ENCODE measurements around the gene DOCK11. TPM values are rescaled to one million over a fixed set of nuclear protein-coding genes. Genes with fewer than 3 reads are reported as not detected.

The DOCK11 gene
- total and polyA plus RNA-seq, 10 of the 15 experiments (the other 5 are each of a cell fraction or from before 2014, with no cell fraction given): 16.3 to 30.7 (median 19.8) TPM

GRCh38 chrX:118588715-118589114 lies 93.1 kb downstream of the DOCK11 start:
- H3K9ac ChIP-seq (ENCODE audit: control insufficient read depth, insufficient read depth, low read length): no peak overlapping the region
- no TSS peak for BruUV-seq (replicated peaks)

GRCh38 chrX:118589227-118589626 lies 93.6 kb downstream of the DOCK11 start:
- no peak overlapping the region for H3K27ac ChIP-seq (ENCODE audit: control insufficient read depth, insufficient read depth)
- WGBS (ENCODE audit: insufficient coverage, insufficient replicate concordance, low lambda C conversion rate, missing lambda C conversion rate): 50% methylated on average over 1 of the region's 1 CpG
- 0 out of 4 replicates have a peak, but pooled peaks cover 0 to 2% of the 10 kb centered on the region in 2 experiments for H3K36me3 ChIP-seq (ENCODE audit: control insufficient read depth in 2 of 2, insufficient read depth in 2 of 2, low read length in 1 of 2)
- H3K4me3 ChIP-seq: no peak overlapping the region
- H3K9ac ChIP-seq (ENCODE audit: control insufficient read depth, insufficient read depth, low read length): no peak overlapping the region
- in situ Hi-C loops (cut with MboI): no loop called here
- H3K9me3 ChIP-seq (replicated peaks; ENCODE audit: control insufficient read depth, insufficient read depth, low read length): no peaks in the 10 kb centered on the region
- H3K4me1 ChIP-seq (ENCODE audit: control insufficient read depth, insufficient read depth, low read length): no peaks in the 10 kb centered on the region
- no peaks in the 10 kb centered on the region for H4K20me1 ChIP-seq (ENCODE audit: control insufficient read depth, insufficient read depth)
- H3K4me2 ChIP-seq (ENCODE audit: control insufficient read depth, insufficient read depth): no peak overlapping the region
- no peak for DNase-seq (ENCODE audit: low read depth, low spot score)
- H3K79me2 ChIP-seq (ENCODE audit: control insufficient read depth, insufficient read depth, low read length): no peaks in the 10 kb centered on the region
- ChIA-PET POLR2A (no interaction called here), SMC1A (ENCODE audit: uncharacterized antibody, unreplicated experiment) (interaction anchor here (0.6 to 0.8 kb wide), 2 partner anchors 9 to 12 kb away, joined by 3 to 4 read pairs; no protein-coding TSS in a partner anchor), RAD21 (ENCODE audit: unreplicated experiment) (no interaction called here), CTCF (interaction anchor here (0.7 to 3.9 kb wide), 2 partner anchors 12 to 16 kb away, joined by 3 to 15 read pairs; no protein-coding TSS in a partner anchor)
- no peak overlapping the region for H2AFZ ChIP-seq (ENCODE audit: control insufficient read depth, low read depth, low read length)
- intact Hi-C loops (cut with micrococcal nuclease; ENCODE audit: unreplicated experiment): no loop called here
- no peak for TF ChIP-seq KDM1A (IDR thresholded peaks at IDR 0.05; ENCODE audit: borderline replicate concordance)
- FAIRE-seq: no peak
- no peak for ATAC-seq
- no peaks in the 10 kb centered on the region for H3K27me3 ChIP-seq (replicated peaks in 1 of 2; ENCODE audit: control insufficient read depth in 2 of 2, insufficient read depth in 2 of 2, low read length in 1 of 2)
- no TSS peak for BruUV-seq (replicated peaks)

More at GRCh38 chrX:118588715-118589114, 93.1 kb downstream of the DOCK11 start:
- POLR2A ChIA-PET: no interaction called here
- Histone ChIP-seq H2AFZ (ENCODE audit: control insufficient read depth, low read depth, low read length) (no peak overlapping the region), H3K27me3 (replicated peaks in 1 of 2; ENCODE audit: control insufficient read depth in 2 of 2, insufficient read depth in 2 of 2, low read length in 1 of 2) (no peaks in the 10 kb centered on the region), H3K9me3 (replicated peaks; ENCODE audit: control insufficient read depth, insufficient read depth, low read length) (no peaks in the 10 kb centered on the region), H3K79me2 (ENCODE audit: control insufficient read depth, insufficient read depth, low read length) (no peaks in the 10 kb centered on the region), H3K27ac (ENCODE audit: control insufficient read depth, insufficient read depth) (no peak overlapping the region), H3K4me2 (ENCODE audit: control insufficient read depth, insufficient read depth) (no peak overlapping the region), H3K4me3 (no peak overlapping the region), H3K36me3 (ENCODE audit: control insufficient read depth in 2 of 2, insufficient read depth in 2 of 2, low read length in 1 of 2) (0 out of 4 replicates have a peak, but pooled peaks cover 0 to 2% of the 10 kb centered on the region in 2 experiments), H4K20me1 (ENCODE audit: control insufficient read depth, insufficient read depth) (no peaks in the 10 kb centered on the region), H3K4me1 (ENCODE audit: control insufficient read depth, insufficient read depth, low read length) (no peaks in the 10 kb centered on the region)
- ATAC-seq (no peak), DNase-seq (ENCODE audit: low read depth, low spot score) (no peak), FAIRE-seq (no peak)
- no peak for TF ChIP-seq GATAD2B (conservative IDR thresholded peaks at IDR 0.05; ENCODE audit: low read depth)
- CTCF ChIA-PET: interaction anchor here (3.9 kb wide), 1 partner anchor 12 kb away, joined by 15 read pairs; no protein-coding TSS in a partner anchor
- intact Hi-C loops (cut with micrococcal nuclease; ENCODE audit: unreplicated experiment) (no loop called here), in situ Hi-C loops (cut with MboI) (no loop called here)
- WGBS (ENCODE audit: insufficient coverage, insufficient replicate concordance, low lambda C conversion rate, missing lambda C conversion rate): 40% methylated on average over 3 of the region's 3 CpGs
- SMC1A ChIA-PET (ENCODE audit: uncharacterized antibody, unreplicated experiment): no interaction called here
- RAD21 ChIA-PET (ENCODE audit: unreplicated experiment): no interaction called here
